Measurements from ENCODE around the gene TACC2.

DNA sequence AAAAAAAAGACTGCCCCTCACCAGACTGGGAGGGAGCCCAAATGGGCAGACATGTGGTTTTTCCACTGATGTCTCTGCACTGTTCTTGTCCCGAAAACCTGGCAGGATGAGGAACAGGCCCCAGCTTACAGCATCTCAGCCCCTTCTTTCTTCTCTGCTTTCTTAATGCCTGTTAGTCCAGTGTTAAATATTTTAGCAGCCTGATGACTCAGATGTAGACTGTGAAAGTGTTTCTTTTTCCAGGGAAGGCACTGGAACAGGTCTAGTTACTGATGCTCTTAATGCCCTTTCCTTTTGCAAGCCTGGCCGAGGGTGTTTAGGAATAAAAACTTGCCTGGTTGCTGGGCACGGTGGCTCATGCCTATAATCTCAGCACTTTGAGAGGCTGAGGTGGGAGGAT, 107.7 kb downstream of the TACC2 start:
- TF ChIP-seq EZH2 (IDR thresholded peaks at IDR 0.05; ENCODE audit: insufficient read depth, poor library complexity, severe bottlenecking) (no peak), EZH2phosphoT487 (IDR thresholded peaks at IDR 0.05; ENCODE audit: insufficient read depth, low read depth) (no peak)
